SW 1271 (cell line): ENCODE results near the gene DBNDD1.
A peak's percentile ranks its signal among the peaks of the same experiment; 100 is the strongest.
"Not testable (repeated sequence)": the region's sequence is repeated elsewhere in the genome, so short reads cannot be mapped to it uniquely, and the experiment has no call there.

Source experiments
- DNase-seq, 2 experiments: peaks; one replicate each; lab custom pipeline; 2025; lab: John Stamatoyannopoulos, UW

Gene DBNDD1, protein sequence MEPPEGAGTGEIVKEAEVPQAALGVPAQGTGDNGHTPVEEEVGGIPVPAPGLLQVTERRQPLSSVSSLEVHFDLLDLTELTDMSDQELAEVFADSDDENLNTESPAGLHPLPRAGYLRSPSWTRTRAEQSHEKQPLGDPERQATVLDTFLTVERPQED

GRCh38 chr16:90018652-90019542 lies at the start of gene DBNDD1:
TSS of gene DBNDD1 (minus strand) at chr16:90019456. CDS start at chr16:90019341, 115 bp downstream.
- no peak for DNase-seq

GRCh38 chr16:90061437-90061836 lies 42.2 kb upstream of the DBNDD1 start:
- no peak for DNase-seq

DNA sequence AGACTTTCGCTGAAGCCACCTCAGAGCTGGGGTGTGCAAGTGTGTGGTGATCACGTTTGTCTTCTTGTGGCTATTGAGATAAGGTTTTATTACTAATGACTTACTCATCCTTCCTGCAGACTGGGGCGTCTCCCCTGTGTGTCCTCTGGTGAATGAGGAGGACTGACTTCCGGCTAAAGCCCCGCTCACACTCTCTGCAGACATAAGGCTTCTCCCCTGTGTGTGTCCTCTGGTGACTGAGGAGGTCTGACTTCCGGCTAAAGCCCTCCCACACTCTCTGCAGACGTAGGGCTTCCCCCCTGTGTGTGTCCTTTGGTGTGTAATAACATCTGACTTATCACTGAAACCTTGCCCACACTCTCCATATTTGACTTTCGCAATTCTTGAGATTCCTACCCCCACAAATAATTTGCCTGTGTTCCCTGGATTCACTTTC lies 38.5 kb upstream of the DBNDD1 start:
- peak; percentile 38 to 43 for DNase-seq

DNA sequence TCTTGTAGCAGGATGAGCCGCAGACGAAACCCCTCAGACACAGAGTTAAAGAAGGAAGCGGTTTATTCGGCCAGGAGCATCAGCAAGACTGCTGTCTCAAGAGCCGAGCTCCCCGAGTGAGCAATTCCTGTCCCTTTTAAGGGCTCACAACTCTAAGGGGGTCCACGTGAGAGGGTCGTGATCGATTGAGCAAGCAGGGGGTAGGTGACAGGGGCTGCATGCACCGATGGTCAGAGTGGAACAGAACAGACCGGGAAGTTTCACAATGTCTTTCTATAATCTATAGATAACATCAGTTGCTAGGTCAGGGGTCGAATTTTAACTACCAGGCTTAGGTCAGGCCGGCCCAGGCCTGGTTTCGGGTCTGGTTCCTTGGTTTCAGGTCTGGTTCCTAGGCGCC lies 37.3 kb upstream of the DBNDD1 start:
- DNase-seq = not testable (repeated sequence)

- no peak for DNase-seq
These were observed 36.1 kb upstream of the DBNDD1 start for GRCh38 chr16:90055371-90055770.

GRCh38 chr16:90054554-90054953 lies 35.3 kb upstream of the DBNDD1 start:
- no peak for DNase-seq

DNA sequence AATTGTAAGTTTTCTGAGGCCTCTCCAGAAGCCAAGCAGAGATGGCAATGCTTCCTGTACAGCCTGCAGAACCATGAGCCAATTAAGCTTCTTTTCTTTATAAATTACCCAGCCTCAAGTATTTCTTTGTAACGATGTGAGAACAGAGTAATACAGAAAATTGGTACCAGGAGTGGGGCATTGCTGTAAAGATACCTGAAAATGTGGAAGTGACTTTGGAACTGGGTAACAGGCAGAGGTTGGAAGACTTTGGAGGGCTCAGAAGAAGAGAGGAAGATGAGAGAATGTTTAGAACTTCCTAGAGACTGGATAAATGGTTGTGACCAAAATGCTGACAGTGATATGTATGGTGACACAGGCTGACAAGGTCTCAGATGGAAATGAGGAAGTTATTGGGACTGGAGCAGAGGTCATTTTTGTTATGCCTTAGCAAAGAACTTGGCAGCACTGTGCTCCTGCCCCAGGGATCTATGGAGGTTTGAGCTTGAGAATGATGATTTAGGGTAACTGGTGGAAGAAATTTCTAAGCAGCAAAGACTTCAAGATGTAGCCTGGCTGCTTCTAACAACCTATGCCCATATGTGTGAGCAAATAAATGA lies 34.7 kb upstream of the DBNDD1 start:
- no peak for DNase-seq

GRCh38 chr16:90050969-90051368 lies 31.7 kb upstream of the DBNDD1 start:
- no peak for DNase-seq

DNA sequence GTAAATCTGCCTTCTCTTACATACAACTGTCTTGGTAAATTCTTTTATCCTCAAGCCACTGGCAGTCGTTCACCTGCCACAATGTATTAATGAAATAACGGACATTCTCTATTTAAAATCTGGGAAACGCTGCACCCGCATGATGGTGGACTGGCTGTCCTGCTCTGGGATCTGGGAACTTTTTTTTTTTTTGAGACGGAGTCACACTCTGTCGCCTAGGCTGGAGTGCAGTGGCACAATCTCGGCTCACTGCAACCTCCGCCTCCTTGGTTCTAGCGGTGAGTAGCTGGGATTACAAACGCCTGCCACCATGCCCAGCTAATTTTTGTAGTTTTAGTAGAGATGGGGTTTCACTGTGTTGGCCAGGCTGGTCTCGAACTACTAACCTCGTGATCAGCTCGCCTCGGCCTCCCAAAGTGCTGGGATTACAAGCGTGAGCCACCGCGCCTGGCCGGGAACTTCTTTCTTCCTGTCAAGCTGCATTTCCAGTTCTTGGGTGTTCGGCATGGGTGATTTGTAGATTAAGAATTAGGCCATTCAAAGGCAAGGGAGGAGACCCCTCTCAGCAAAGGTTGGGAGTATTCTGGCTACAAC lies 29.6 kb upstream of the DBNDD1 start:
- DNase-seq = no peak

- no peak for DNase-seq
These were observed 29.1 kb upstream of the DBNDD1 start for GRCh38 chr16:90048347-90048722.

GRCh38 chr16:90047714-90048346 lies 28.6 kb upstream of the DBNDD1 start:
- DNase-seq = no peak

GRCh38 chr16:90046971-90047713 lies 27.9 kb upstream of the DBNDD1 start:
- DNase-seq = no peak

DNA sequence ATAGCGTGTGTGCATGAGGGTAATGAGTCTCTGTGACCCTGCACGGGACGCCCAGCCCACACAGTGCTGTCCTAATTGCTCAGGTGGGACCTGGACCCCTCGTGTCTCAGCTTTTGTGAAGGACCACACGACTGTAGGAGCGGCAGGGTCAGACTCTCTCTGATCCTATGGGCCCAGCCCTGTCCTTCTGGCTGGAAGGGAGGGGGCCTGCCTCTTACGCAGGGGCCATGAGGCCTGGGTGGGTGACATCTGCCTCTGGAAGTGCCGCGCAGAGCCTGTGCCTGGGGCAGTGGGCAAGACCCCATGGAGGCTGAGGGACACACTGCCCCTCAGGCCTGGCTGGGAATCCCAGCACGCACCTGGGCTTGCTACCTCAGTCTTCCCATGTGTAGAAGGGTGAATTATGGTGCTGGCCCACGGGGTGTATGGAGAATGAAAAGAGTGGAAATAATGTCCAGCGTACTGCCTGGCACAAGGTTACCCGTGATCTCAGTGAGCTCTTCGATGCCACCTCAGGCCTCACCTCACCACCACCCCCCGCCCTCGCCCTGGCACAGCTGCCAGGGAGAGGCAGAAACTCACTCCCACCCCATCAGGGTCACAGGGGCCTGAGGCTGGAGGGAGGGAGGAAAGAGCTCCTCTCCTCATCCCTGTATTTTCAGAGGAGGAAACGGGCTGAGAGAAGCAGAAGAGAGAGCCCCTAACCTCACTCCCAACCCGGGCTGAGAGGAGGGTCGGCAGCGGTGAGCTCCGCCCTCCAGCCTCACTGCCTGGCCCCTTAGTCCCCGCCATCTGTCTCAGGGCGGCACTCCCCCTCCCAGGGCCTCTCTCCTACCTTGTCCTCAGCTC lies 27.1 kb upstream of the DBNDD1 start:
- no peak for DNase-seq

- no peak for DNase-seq
These were observed 24.9 kb upstream of the DBNDD1 start for GRCh38 chr16:90044111-90044551.

DNA sequence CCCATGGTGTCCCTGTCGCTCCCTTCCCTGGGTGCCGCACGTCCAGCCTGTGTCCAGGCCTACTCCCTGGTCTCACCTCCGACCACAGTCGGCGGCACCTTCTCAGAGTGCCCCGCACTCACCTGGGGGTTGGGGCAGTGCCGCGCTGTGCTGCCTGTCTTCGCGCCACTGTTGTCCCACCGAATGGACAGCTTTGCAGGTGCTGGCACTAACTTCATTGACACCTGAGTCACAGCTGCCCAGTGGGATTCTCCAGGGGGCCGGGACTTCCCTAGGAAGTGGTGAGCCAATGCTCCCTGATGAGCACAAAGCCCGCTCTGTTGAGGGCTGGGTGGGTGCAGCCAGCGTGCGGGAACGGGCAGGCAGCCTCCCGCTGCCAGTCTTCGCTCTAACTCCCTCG lies 24.3 kb upstream of the DBNDD1 start:
- DNase-seq = no peak

GRCh38 chr16:90042946-90043514 lies 23.8 kb upstream of the DBNDD1 start:
- DNase-seq = no peak

DNA sequence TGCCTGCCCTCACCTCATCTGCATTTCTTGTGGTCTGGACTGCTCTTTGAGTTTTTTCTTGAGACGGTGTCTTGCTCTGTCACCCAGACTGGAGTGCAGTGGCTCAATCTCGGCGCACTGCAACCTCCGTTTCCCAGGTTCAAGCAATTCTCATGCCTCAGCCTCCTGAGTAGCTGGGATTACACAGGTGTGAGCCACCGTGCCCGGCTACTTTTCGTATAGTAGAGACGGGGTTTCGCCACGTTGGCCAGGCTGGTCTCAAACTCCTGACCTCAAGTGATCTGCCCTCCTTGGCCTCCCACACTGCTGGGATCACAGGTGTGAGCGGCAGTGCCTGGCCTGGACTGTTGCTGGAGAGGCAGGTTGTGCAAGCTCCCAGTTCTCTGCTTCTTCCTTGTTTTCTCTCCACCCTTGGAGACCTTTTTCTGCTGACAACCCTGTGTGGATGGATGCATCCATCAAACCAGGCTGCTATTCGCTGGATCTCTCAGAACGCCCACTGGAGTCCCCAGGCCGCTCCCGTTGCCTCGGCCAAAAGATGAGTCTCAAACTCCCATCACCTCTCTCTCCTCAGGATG lies 22.7 kb upstream of the DBNDD1 start:
- DNase-seq = no peak

- no peak for DNase-seq
These were observed 21.1 kb upstream of the DBNDD1 start for GRCh38 chr16:90040152-90041023.

DNA sequence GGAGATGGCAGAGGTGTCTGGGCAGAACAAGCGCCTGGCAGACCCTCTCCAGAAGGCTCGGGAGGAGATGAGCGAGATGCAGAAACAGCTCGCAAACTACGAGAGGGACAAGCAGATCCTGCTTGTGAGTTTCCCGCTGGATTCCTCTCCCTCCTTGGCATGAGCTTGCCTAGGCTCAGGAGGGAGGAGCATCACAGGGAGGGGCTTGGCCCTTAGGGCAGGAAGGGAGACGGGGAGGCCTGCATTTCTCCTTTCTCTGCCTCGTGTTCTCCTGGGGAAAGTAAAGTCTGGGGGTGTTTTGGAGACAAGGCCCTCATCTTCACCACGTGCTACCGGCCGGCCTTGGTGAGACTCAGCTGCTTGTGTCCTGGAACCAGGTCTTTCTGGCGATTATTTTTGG lies 18.0 kb upstream of the DBNDD1 start:
- DNase-seq = no peak
